Testis (tissue), 2 donors: ENCODE measurements around the gene TSPAN1.

Experiments
- POLR2A ChIP-seq: fragments of 450-650 bp; IDR thresholded peaks from one replicate; pipeline ENCODE4 v1.6.1; 2017; ENCODE audit warnings: antibody characterized with exemption, mild to moderate bottlenecking, moderate library complexity
- TF ChIP-seq, protein P1 (sequence below), 3 experiments: fragments of 450-650 bp in 2 of 3; fragments of 200-600 bp in 1 of 3; sonication (generic) in 1 of 3; IDR thresholded peaks; one replicate each; pipeline ENCODE4 v1.5.1; 2016 to 2019; ENCODE audit warnings: antibody characterized with exemption in 3 of 3, mild to moderate bottlenecking in 2 of 3, moderate library complexity in 1 of 3

DNA sequence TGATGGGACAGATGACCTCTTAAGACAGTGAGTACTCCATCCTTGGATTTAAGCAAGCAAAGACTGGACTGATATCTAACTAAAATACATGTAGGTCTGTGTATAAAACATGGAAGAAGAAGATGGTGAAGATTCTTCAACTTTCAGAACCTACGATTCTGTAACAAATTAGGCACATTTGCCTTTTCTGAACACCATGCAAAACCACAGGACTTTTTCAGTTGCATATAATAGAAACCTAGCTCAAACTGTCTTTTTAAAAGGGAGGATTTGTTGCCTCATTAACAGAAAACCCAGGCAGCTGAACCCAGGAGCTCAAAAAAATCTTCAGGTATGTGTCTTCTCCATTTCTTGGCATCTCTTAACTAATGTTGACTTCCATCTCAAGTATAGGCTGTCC is 14.7 kb upstream of the TSPAN1 start:
- TF ChIP-seq, protein P1, sequence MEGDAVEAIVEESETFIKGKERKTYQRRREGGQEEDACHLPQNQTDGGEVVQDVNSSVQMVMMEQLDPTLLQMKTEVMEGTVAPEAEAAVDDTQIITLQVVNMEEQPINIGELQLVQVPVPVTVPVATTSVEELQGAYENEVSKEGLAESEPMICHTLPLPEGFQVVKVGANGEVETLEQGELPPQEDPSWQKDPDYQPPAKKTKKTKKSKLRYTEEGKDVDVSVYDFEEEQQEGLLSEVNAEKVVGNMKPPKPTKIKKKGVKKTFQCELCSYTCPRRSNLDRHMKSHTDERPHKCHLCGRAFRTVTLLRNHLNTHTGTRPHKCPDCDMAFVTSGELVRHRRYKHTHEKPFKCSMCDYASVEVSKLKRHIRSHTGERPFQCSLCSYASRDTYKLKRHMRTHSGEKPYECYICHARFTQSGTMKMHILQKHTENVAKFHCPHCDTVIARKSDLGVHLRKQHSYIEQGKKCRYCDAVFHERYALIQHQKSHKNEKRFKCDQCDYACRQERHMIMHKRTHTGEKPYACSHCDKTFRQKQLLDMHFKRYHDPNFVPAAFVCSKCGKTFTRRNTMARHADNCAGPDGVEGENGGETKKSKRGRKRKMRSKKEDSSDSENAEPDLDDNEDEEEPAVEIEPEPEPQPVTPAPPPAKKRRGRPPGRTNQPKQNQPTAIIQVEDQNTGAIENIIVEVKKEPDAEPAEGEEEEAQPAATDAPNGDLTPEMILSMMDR (IDR thresholded peaks at IDR 0.05) = no peak
- no peak for TF ChIP-seq POLR2A
